Measurements from ENCODE around the gene ANKRD6. TPM values are rescaled to one million over a fixed set of nuclear protein-coding genes. Genes with fewer than 3 reads are reported as not detected.

ANKRD6 gene
- polyA plus RNA-seq, 3 donors, result 0.93 to 3.0 (median 1.2) TPM

DNA sequence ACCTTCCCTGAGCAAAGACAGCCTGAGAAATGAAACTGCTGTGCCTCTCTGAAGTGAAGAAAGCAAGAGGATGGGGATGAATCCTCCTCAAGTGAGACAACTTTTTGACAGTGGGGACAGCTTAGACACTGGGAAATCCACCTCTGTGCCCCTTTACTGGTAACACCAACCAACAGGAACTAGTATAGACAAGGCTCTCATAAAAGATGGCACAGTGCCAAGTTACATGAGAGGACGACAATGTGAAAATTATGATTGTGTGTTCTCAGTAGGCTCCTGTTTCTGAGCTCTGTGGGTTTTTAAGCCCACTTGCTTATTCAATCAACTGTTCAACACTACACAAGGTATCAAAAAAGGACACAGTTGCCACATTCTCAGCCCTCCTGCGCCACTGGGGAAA, 247.2 kb downstream of the ANKRD6 start:
- Histone ChIP-seq H3K27ac (ENCODE audit: low read depth in 1 of 2, low read length in 2 of 2) (peak overlapping the region in 1 of 2 donors; percentile 10), H3K4me3 (replicated peaks in 1 of 3; ENCODE audit: low read depth in 2 of 3, low read length in 3 of 3) (no peak overlapping the region), H3K4me2 (replicated peaks; ENCODE audit: extremely low read depth, low read length, poor library complexity, severe bottlenecking) (no peak overlapping the region), H3K4me1 (ENCODE audit: control insufficient read depth in 1 of 2, insufficient read depth in 2 of 2, low read length in 2 of 2) (no peaks in the 10 kb centered on the region), H3K9me3 (replicated peaks in 1 of 2; ENCODE audit: control insufficient read depth in 1 of 2, insufficient read depth in 1 of 2, low read length in 2 of 2) (no peaks in the 10 kb centered on the region), H3K36me3 (replicated peaks in 1 of 2; ENCODE audit: control insufficient read depth in 1 of 2, insufficient read depth in 2 of 2, low read length in 2 of 2) (peaks cover 69 to 95% of the 10 kb centered on the region in 2 donors), H3K27me3 (ENCODE audit: control insufficient read depth in 2 of 2, insufficient read depth in 2 of 2, low read length in 2 of 2) (no peaks in the 10 kb centered on the region), H4K20me1 (ENCODE audit: insufficient read depth, low read length) (no peaks in the 10 kb centered on the region), H3K79me2 (ENCODE audit: insufficient read depth, low read length) (no peaks in the 10 kb centered on the region), H3K9ac (ENCODE audit: insufficient read depth, low read length, poor library complexity, severe bottlenecking) (no peak overlapping the region), H2AFZ (ENCODE audit: insufficient read depth, low read depth, low read length, poor library complexity, severe bottlenecking) (no peak overlapping the region)
- H3K4me1 Mint-ChIP-seq, result no peaks in the 10 kb centered on the region
- no peak overlapping the region for H3K4me3 Mint-ChIP-seq
- peak overlapping the region in 1 of 7 donors; percentile 5 for H3K27ac Mint-ChIP-seq
- peaks cover 81 to 82% of the 10 kb centered on the region in 2 donors for H3K36me3 Mint-ChIP-seq
- H3K27me3 Mint-ChIP-seq (ENCODE audit: low read depth in 3 of 3), result no peaks in the 10 kb centered on the region
- no peaks in the 10 kb centered on the region for H3K9me3 Mint-ChIP-seq
- TF ChIP-seq CTCF (IDR thresholded peaks at IDR 0.05), result no peak
- DNase-seq, result no peak
- intact Hi-C loops (cut with micrococcal nuclease), result no loop called here
- 89% methylated on average over 1 of the region's 2 CpGs for WGBS (ENCODE audit: insufficient coverage)

DNA sequence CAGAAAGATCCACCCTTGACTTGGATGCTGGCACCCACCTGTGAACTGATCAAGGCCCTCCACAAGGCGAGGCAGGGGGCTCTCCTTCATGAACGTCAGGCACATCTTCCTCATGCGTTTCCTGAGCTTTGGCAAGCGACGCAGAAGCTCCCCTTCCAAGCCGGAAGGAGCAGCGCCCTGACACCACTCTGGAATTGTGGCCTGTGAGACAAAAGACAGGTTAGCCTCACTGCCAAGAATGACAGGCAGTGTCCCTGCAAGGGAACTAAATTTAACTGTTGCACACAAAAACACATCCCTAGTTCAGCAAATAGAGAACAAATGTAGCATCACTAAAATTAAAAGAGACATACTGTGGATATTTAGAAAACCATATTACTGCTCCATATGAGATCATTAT, 247.6 kb downstream of the ANKRD6 start:
- no peak for DNase-seq
- H3K27ac Mint-ChIP-seq, result no peak overlapping the region
- H3K9me3 Mint-ChIP-seq, result no peaks in the 10 kb centered on the region
- WGBS (ENCODE audit: insufficient coverage), result 80% methylated on average over 7 of the region's 7 CpGs
- Histone ChIP-seq H3K4me3 (replicated peaks in 1 of 3; ENCODE audit: low read depth in 2 of 3, low read length in 3 of 3) (no peak overlapping the region), H3K27me3 (ENCODE audit: control insufficient read depth in 2 of 2, insufficient read depth in 2 of 2, low read length in 2 of 2) (no peaks in the 10 kb centered on the region), H3K4me1 (ENCODE audit: control insufficient read depth in 1 of 2, insufficient read depth in 2 of 2, low read length in 2 of 2) (no peaks in the 10 kb centered on the region), H3K27ac (ENCODE audit: low read depth in 1 of 2, low read length in 2 of 2) (no peak overlapping the region), H4K20me1 (ENCODE audit: insufficient read depth, low read length) (no peaks in the 10 kb centered on the region), H3K36me3 (replicated peaks in 1 of 2; ENCODE audit: control insufficient read depth in 1 of 2, insufficient read depth in 2 of 2, low read length in 2 of 2) (peaks cover 68 to 95% of the 10 kb centered on the region in 2 donors), H3K79me2 (ENCODE audit: insufficient read depth, low read length) (no peaks in the 10 kb centered on the region), H2AFZ (ENCODE audit: insufficient read depth, low read depth, low read length, poor library complexity, severe bottlenecking) (no peak overlapping the region), H3K9ac (ENCODE audit: insufficient read depth, low read length, poor library complexity, severe bottlenecking) (no peak overlapping the region), H3K9me3 (replicated peaks in 1 of 2; ENCODE audit: control insufficient read depth in 1 of 2, insufficient read depth in 1 of 2, low read length in 2 of 2) (no peaks in the 10 kb centered on the region), H3K4me2 (replicated peaks; ENCODE audit: extremely low read depth, low read length, poor library complexity, severe bottlenecking) (no peak overlapping the region)
- peaks cover 81 to 82% of the 10 kb centered on the region in 2 donors for H3K36me3 Mint-ChIP-seq
- no peaks in the 10 kb centered on the region for H3K4me1 Mint-ChIP-seq
- intact Hi-C loops (cut with micrococcal nuclease), result no loop called here
- no peaks in the 10 kb centered on the region for H3K27me3 Mint-ChIP-seq (ENCODE audit: low read depth in 3 of 3)
- no peak overlapping the region for H3K4me3 Mint-ChIP-seq
- no peak for TF ChIP-seq CTCF (IDR thresholded peaks at IDR 0.05)
